ENCODE results near the gene RBBP7. TPM values are rescaled to one million over a fixed set of nuclear protein-coding genes. Genes with fewer than 3 reads are reported as not detected.
A peak's percentile ranks its signal among the peaks of the same experiment; 100 is the strongest.

Gene RBBP7
- total RNA-seq (2022) = 183 and 196 TPM in 2 replicates
- Bru-seq, nascent RNA = percentile 94 among the genes with signal in this experiment
- BruChase-seq, experiment 1, labeled RNA remaining after a 6-hour chase = percentile 92 among the genes with signal in this experiment
- BruChase-seq, experiment 2, labeled RNA remaining after a 2-hour chase = percentile 91 among the genes with signal in this experiment
- long read RNA-seq, transcript RBBP7-203 (12 exons, 2,333 nt) = major isoform, 310 of 390 reads
- long read RNA-seq, transcript RBBP7-202 (12 exons, 2,036 nt) = minor isoform, 22 of 390 reads
- long read RNA-seq, transcript RBBP7-204 (12 exons, 1,904 nt) = minor isoform, 11 of 390 reads
- long read RNA-seq, partial matches to known transcripts = 6 of 390 reads
- long read RNA-seq, other reads (novel, unspliced or antisense) = 41 of 390 reads

GRCh38 chrX:16870095-16870861 lies at the start of gene RBBP7:
Gene RBBP7 (minus strand): TSS chrX:16870362. CDS start chrX:16870053, 309 bp downstream.
- Mint-ChIP-seq H3K36me3 (ENCODE audit: insufficient read depth, unreplicated experiment) (peaks cover 44% of the 10 kb centered on the region), H3K27me3 (ENCODE audit: unreplicated experiment) (no peaks in the 10 kb centered on the region), H3K4me3 (ENCODE audit: low read depth, unreplicated experiment) (peak within 1 kb of the TSS; percentile 96), H3K9me3 (ENCODE audit: low read depth, unreplicated experiment) (no peaks in the 10 kb centered on the region), H3K4me1 (ENCODE audit: low read depth, unreplicated experiment) (peaks cover 23% of the 10 kb centered on the region), H3K27ac (ENCODE audit: unreplicated experiment) (peak within 1 kb of the TSS; percentile 89)
- TF ChIP-seq, protein P1, sequence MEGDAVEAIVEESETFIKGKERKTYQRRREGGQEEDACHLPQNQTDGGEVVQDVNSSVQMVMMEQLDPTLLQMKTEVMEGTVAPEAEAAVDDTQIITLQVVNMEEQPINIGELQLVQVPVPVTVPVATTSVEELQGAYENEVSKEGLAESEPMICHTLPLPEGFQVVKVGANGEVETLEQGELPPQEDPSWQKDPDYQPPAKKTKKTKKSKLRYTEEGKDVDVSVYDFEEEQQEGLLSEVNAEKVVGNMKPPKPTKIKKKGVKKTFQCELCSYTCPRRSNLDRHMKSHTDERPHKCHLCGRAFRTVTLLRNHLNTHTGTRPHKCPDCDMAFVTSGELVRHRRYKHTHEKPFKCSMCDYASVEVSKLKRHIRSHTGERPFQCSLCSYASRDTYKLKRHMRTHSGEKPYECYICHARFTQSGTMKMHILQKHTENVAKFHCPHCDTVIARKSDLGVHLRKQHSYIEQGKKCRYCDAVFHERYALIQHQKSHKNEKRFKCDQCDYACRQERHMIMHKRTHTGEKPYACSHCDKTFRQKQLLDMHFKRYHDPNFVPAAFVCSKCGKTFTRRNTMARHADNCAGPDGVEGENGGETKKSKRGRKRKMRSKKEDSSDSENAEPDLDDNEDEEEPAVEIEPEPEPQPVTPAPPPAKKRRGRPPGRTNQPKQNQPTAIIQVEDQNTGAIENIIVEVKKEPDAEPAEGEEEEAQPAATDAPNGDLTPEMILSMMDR (IDR thresholded peaks at IDR 0.05; ENCODE audit: unreplicated experiment) = no peak
- peak; percentile 94 for DNase-seq
- CTCF ChIA-PET = no interaction called here
- intact Hi-C loops (cut with micrococcal nuclease; ENCODE audit: unreplicated experiment) = no loop called here
- BruUV-seq (replicated peaks) = no TSS peak

DNA sequence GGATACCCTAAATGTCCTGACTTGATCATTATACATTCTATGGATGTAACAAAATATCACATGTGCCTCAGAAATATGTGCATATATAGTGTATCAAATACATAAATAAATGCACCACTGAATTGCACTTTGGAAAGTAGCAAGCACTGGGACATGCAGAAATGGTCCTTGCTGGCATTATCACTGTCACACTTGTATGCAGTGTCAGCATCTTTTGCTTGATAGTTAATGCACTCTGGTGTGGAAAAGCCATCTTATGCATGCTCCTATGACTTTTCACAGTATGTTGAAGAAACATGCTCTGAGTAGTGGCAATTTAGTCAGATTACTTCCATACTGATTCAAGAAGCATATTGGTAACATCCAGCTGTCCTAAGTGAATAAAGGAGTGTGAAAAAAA lies 48.8 kb upstream of the RBBP7 start:
- H3K27me3 Mint-ChIP-seq (ENCODE audit: unreplicated experiment) = no peaks in the 10 kb centered on the region
- TF ChIP-seq, protein P1 (IDR thresholded peaks at IDR 0.05; ENCODE audit: unreplicated experiment) = no peak
- CTCF ChIA-PET = no interaction called here
- no peak overlapping the region for H3K4me3 Mint-ChIP-seq (ENCODE audit: low read depth, unreplicated experiment)
- intact Hi-C loops (cut with micrococcal nuclease; ENCODE audit: unreplicated experiment) = no loop called here
- no peak for DNase-seq
- no peaks in the 10 kb centered on the region for H3K36me3 Mint-ChIP-seq (ENCODE audit: insufficient read depth, unreplicated experiment)
- no peak overlapping the region for H3K27ac Mint-ChIP-seq (ENCODE audit: unreplicated experiment)
- no TSS peak for BruUV-seq (replicated peaks)
- H3K4me1 Mint-ChIP-seq (ENCODE audit: low read depth, unreplicated experiment) = no peaks in the 10 kb centered on the region
- no peaks in the 10 kb centered on the region for H3K9me3 Mint-ChIP-seq (ENCODE audit: low read depth, unreplicated experiment)

- no peaks in the 10 kb centered on the region for H3K9me3 Mint-ChIP-seq (ENCODE audit: low read depth, unreplicated experiment)
- CTCF ChIA-PET = no interaction called here
- H3K4me1 Mint-ChIP-seq (ENCODE audit: low read depth, unreplicated experiment) = no peaks in the 10 kb centered on the region
- H3K27me3 Mint-ChIP-seq (ENCODE audit: unreplicated experiment) = no peaks in the 10 kb centered on the region
- H3K4me3 Mint-ChIP-seq (ENCODE audit: low read depth, unreplicated experiment) = no peak overlapping the region
- H3K36me3 Mint-ChIP-seq (ENCODE audit: insufficient read depth, unreplicated experiment) = no peaks in the 10 kb centered on the region
- no TSS peak for BruUV-seq (replicated peaks)
- TF ChIP-seq, protein P1 (IDR thresholded peaks at IDR 0.05; ENCODE audit: unreplicated experiment) = no peak
- DNase-seq = no peak
- intact Hi-C loops (cut with micrococcal nuclease; ENCODE audit: unreplicated experiment) = no loop called here
- no peak overlapping the region for H3K27ac Mint-ChIP-seq (ENCODE audit: unreplicated experiment)
Observed at GRCh38 chrX:16917120-16917519, 47.0 kb upstream of the RBBP7 start.

- CTCF ChIA-PET = no interaction called here
- DNase-seq = no peak
- Mint-ChIP-seq H3K27ac (ENCODE audit: unreplicated experiment) (no peak overlapping the region), H3K9me3 (ENCODE audit: low read depth, unreplicated experiment) (no peaks in the 10 kb centered on the region), H3K4me3 (ENCODE audit: low read depth, unreplicated experiment) (no peak overlapping the region), H3K4me1 (ENCODE audit: low read depth, unreplicated experiment) (no peaks in the 10 kb centered on the region), H3K27me3 (ENCODE audit: unreplicated experiment) (no peaks in the 10 kb centered on the region), H3K36me3 (ENCODE audit: insufficient read depth, unreplicated experiment) (no peaks in the 10 kb centered on the region)
- BruUV-seq (replicated peaks) = no TSS peak
- intact Hi-C loops (cut with micrococcal nuclease; ENCODE audit: unreplicated experiment) = no loop called here
- TF ChIP-seq, protein P1 (IDR thresholded peaks at IDR 0.05; ENCODE audit: unreplicated experiment) = no peak
Observed at GRCh38 chrX:16916561-16916960, 46.4 kb upstream of the RBBP7 start.
